Mesendoderm (in vitro differentiated cells): ENCODE data around the gene COL25A1.

Source experiments
- DNase-seq: peaks from one replicate; pipeline ENCODE4 v3.0.0; 2013
- H2AK5ac ChIP-seq: 2 replicates; pipeline ENCODE4 v1.6.1; 2013; ENCODE audit warnings: low read length, inconsistent platforms
- H2BK120ac ChIP-seq: 2 replicates; pipeline ENCODE4 v1.6.1; 2013; ENCODE audit warnings: low read depth, mild to moderate bottlenecking, low read length, moderate library complexity, mixed read lengths
- H2BK15ac ChIP-seq: replicated peaks from 2 replicates; pipeline ENCODE4 v1.6.1; 2013; ENCODE audit warnings: low read depth, mild to moderate bottlenecking, moderate library complexity
- H2BK5ac ChIP-seq: 2 replicates; pipeline ENCODE4 v1.6.1; 2013; ENCODE audit warnings: low read length, inconsistent platforms
- H3K18ac ChIP-seq: 2 replicates; pipeline ENCODE4 v1.6.1; 2013; ENCODE audit warnings: mild to moderate bottlenecking, low read length, mixed read lengths
- H3K23ac ChIP-seq: one replicate; pipeline ENCODE4 v1.6.1; 2013; ENCODE audit warnings: low read length
- H3K27ac ChIP-seq: 2 replicates; pipeline ENCODE4 v1.5.1; 2013; ENCODE audit warnings: low read depth, mild to moderate bottlenecking, inconsistent platforms, low read length, moderate library complexity
- H3K27me3 ChIP-seq: 2 replicates; pipeline ENCODE4 v1.6.1; 2013; ENCODE audit warnings: low read length, control low read depth, mild to moderate bottlenecking, inconsistent platforms; ENCODE audit not compliant: insufficient read depth, poor library complexity
- H3K36me3 ChIP-seq: 2 replicates; pipeline ENCODE4 v1.6.1; 2013; ENCODE audit warnings: low read length, inconsistent platforms; ENCODE audit not compliant: control insufficient read depth, insufficient read depth
- H3K4ac ChIP-seq: one replicate; pipeline ENCODE4 v1.6.1; 2013; ENCODE audit warnings: low read depth, mild to moderate bottlenecking, low read length, moderate library complexity
- H3K4me1 ChIP-seq: 2 replicates; pipeline ENCODE4 v1.6.1; 2013; ENCODE audit warnings: low read depth, low read length, inconsistent platforms; ENCODE audit not compliant: control insufficient read depth
- H3K4me2 ChIP-seq: 2 replicates; pipeline ENCODE4 v1.6.1; 2013; ENCODE audit warnings: low read length
- H3K4me3 ChIP-seq: 2 replicates; pipeline ENCODE4 v1.5.1; 2013; ENCODE audit warnings: mild to moderate bottlenecking, low read length
- H3K56ac ChIP-seq: one replicate; pipeline ENCODE4 v1.6.1; 2013; ENCODE audit warnings: low read length
- H3K79me1 ChIP-seq: 2 replicates; pipeline ENCODE4 v1.6.1; 2013; ENCODE audit warnings: low read length, inconsistent platforms
- H3K79me2 ChIP-seq: 2 replicates; pipeline ENCODE4 v1.6.1; 2013; ENCODE audit warnings: mild to moderate bottlenecking, low read length; ENCODE audit not compliant: control insufficient read depth, insufficient read depth
- H3K9ac ChIP-seq: 2 replicates; pipeline ENCODE4 v1.6.1; 2013; ENCODE audit warnings: low read length, inconsistent platforms
- H4K5ac ChIP-seq: one replicate; pipeline ENCODE4 v1.6.1; 2013; ENCODE audit warnings: low read length
- H4K8ac ChIP-seq: one replicate; pipeline ENCODE4 v1.6.1; 2013; ENCODE audit warnings: low read depth, mild to moderate bottlenecking, control low read depth, low read length, moderate library complexity
- WGBS: extraction: QIAGEN DNeasy Blood & Tissue Kit; methylation state at CpG from one replicate; pipeline ENCODE4 v1.1.7; 2013; ENCODE audit warnings: low lambda C conversion rate, missing lambda C conversion rate; ENCODE audit not compliant: insufficient coverage; ENCODE audit errors: extremely low coverage; 5-methylcytosine and 5-hydroxymethylcytosine counted together

The COL25A1 gene

DNA sequence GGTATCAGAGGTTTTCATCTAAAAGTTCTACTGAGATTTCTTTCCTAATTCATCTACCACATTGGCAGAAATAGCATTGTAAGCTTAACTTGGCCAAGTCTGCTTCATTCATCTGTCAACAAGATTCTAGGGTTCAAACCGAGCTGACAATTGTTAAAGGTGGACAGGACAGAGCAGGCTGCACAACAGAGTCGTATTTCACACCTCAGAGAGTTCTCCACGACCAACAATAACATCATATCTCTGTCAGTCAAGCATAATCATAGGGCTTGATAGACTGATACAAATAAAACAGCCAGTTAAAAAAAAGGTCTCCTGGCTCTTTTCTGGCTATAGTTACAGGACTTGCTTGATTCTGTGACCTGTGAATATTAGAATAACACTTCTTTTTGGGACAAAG is 259.2 kb downstream of the COL25A1 start:
- H2BK15ac ChIP-seq, result no peak overlapping the region
- no peaks in the 10 kb centered on the region for H3K79me2 ChIP-seq
- H3K4me1 ChIP-seq, result no peaks in the 10 kb centered on the region
- H3K23ac ChIP-seq, result no peak overlapping the region
- no peak overlapping the region for H3K18ac ChIP-seq
- H2BK5ac ChIP-seq, result no peak overlapping the region
- no peak for DNase-seq
- no peaks in the 10 kb centered on the region for H3K27me3 ChIP-seq
- H3K79me1 ChIP-seq, result no peaks in the 10 kb centered on the region
- no peak overlapping the region for H3K9ac ChIP-seq
- H3K4ac ChIP-seq, result no peak overlapping the region
- no peaks in the 10 kb centered on the region for H3K36me3 ChIP-seq
- H4K8ac ChIP-seq, result no peak overlapping the region
- H2BK120ac ChIP-seq, result no peak overlapping the region
- no peak overlapping the region for H3K4me3 ChIP-seq
- H3K27ac ChIP-seq, result no peak overlapping the region
- H2AK5ac ChIP-seq, result no peak overlapping the region
- no peak overlapping the region for H3K56ac ChIP-seq
- WGBS, result no CpG with 5 or more reads among the region's 3 CpGs
- no peak overlapping the region for H4K5ac ChIP-seq
- no peak overlapping the region for H3K4me2 ChIP-seq

DNA sequence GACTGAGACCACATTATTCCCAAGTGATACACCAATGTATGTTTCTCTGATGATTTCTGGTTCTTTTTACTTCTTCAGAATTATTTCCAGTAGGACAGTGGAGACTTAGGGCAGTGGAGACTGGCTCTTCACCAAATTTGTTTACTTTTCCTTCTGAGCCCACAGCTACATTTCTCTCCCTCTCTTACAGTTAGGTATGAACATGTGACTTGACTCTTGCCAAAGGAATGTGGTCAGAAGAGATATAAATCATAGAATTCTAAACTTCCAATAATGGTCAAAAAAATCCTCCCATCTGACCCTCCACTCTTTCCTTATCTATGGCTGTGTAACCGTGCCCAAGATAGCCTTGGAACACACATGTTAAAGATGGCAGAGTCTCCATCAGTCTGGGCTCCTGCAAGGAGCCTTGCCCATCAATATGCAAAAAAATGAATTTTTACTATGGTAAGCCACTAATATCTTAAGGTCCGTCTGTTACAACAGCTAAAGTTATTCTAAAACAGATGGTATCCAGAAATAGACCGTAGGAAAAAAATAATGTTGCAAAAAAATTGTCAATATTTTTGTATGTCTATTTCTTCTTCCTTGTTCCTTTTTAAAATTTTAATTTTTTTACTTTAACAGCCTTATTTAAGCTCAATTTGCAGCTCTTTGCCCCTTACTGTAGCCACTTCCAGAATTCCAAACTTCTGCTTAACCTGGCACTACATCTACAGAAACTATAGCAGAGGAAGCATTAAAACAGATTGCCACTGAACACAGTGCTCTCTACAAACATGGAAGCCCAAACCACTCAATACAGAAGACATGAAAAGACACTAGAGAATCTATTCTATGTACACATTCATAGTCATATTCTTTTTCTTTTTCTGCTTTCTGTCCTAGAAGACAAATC is 260.7 kb downstream of the COL25A1 start:
- no peak overlapping the region for H2AK5ac ChIP-seq
- H3K56ac ChIP-seq, result no peak overlapping the region
- no peak overlapping the region for H2BK5ac ChIP-seq
- H3K4me3 ChIP-seq, result no peak overlapping the region
- no peaks in the 10 kb centered on the region for H3K79me1 ChIP-seq
- H3K27ac ChIP-seq, result no peak overlapping the region
- H3K18ac ChIP-seq, result no peak overlapping the region
- no peaks in the 10 kb centered on the region for H3K36me3 ChIP-seq
- H3K23ac ChIP-seq, result no peak overlapping the region
- H3K27me3 ChIP-seq, result no peaks in the 10 kb centered on the region
- no peak overlapping the region for H3K9ac ChIP-seq
- WGBS, result no CpG with 5 or more reads among the region's 3 CpGs
- H3K4me1 ChIP-seq, result no peaks in the 10 kb centered on the region
- H3K4ac ChIP-seq, result no peak overlapping the region
- no peak overlapping the region for H3K4me2 ChIP-seq
- no peak overlapping the region for H4K8ac ChIP-seq
- DNase-seq, result no peak
- peak overlapping the region; percentile 17 for H4K5ac ChIP-seq
- no peaks in the 10 kb centered on the region for H3K79me2 ChIP-seq
- no peak overlapping the region for H2BK120ac ChIP-seq
- no peak overlapping the region for H2BK15ac ChIP-seq

DNA sequence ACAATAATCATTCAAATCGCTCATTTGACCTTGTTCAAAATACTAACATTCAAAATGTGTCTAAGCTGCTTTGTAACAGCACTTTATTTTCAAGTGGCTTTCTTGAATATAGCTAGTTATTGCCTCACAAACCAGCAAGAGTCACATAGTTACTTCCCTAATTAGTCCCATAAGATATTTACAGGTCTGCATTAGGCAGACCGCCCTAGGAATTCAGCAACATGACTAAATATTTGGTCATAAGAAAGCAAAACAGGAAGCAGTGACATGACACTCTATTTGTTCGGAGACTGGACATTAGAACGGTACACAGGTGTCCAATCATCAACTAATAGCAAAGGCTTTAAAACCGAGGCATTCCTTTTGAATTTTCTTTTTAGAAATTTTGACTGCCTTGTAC is 262.0 kb downstream of the COL25A1 start:
- Histone ChIP-seq H2BK15ac (no peak overlapping the region), H2BK5ac (no peak overlapping the region), H3K23ac (no peak overlapping the region), H4K8ac (no peak overlapping the region), H3K18ac (no peak overlapping the region), H3K4me1 (no peaks in the 10 kb centered on the region), H3K27me3 (no peaks in the 10 kb centered on the region), H2BK120ac (no peak overlapping the region), H3K4ac (no peak overlapping the region), H3K79me2 (no peaks in the 10 kb centered on the region), H2AK5ac (no peak overlapping the region), H3K4me3 (no peak overlapping the region), H3K36me3 (no peaks in the 10 kb centered on the region), H3K4me2 (no peak overlapping the region), H3K56ac (no peak overlapping the region), H3K79me1 (no peaks in the 10 kb centered on the region), H3K27ac (no peak overlapping the region), H3K9ac (no peak overlapping the region), H4K5ac (no peak overlapping the region)
- no CpG with 5 or more reads among the region's 5 CpGs for WGBS
- no peak for DNase-seq

DNA sequence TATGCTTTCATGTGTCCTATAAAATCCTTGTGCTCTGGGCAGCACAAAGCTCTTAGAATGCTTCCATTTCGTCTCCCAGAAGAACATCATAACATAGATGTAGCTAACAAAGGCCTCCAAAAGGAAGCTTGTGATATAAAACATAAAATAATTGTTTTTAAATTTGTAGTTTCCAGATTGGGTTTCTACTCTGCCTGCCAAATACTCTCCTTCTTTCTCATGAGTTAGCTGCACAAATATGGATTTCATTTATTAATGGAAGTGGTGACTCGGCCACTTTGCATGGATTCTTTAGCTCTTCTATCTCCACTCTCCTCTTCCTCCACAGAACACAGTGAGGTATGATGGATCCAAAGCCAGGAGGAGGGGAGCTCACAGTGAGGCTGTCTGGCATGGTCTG is 265.4 kb downstream of the COL25A1 start:
- H3K79me2 ChIP-seq, result no peaks in the 10 kb centered on the region
- no peak overlapping the region for H2BK5ac ChIP-seq
- H2BK15ac ChIP-seq, result no peak overlapping the region
- H3K9ac ChIP-seq, result no peak overlapping the region
- no peak overlapping the region for H2BK120ac ChIP-seq
- H3K36me3 ChIP-seq, result no peaks in the 10 kb centered on the region
- no peak overlapping the region for H3K56ac ChIP-seq
- H2AK5ac ChIP-seq, result no peak overlapping the region
- DNase-seq, result no peak
- no peak overlapping the region for H4K8ac ChIP-seq
- no peak overlapping the region for H3K18ac ChIP-seq
- H3K4me1 ChIP-seq, result no peaks in the 10 kb centered on the region
- no peak overlapping the region for H3K27ac ChIP-seq
- no CpG with 5 or more reads among the region's 2 CpGs for WGBS
- H3K23ac ChIP-seq, result no peak overlapping the region
- no peak overlapping the region for H3K4me2 ChIP-seq
- no peak overlapping the region for H3K4me3 ChIP-seq
- H3K27me3 ChIP-seq, result no peaks in the 10 kb centered on the region
- H3K79me1 ChIP-seq, result no peaks in the 10 kb centered on the region
- H3K4ac ChIP-seq, result no peak overlapping the region
- no peak overlapping the region for H4K5ac ChIP-seq

DNA sequence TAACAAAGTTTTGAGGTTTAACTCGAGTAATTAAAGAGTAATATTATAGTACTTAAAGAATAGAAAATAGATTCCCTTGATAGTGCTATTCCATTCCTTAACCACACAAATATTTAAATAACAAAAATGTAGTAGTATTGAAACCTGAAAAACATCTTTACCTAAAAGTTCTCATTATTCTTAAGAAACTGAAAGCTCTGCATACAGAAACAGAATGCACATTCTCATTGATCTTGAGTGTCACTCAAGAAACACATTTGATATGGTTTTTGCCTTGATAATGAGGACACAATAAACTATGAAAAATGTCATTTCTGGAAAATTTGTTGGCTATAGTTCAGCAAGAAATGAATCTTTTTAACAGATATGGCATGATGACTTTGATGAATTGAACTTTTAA is 268.5 kb downstream of the COL25A1 start:
- Histone ChIP-seq H3K4ac (no peak overlapping the region), H2BK5ac (no peak overlapping the region), H3K27me3 (no peaks in the 10 kb centered on the region), H2BK15ac (no peak overlapping the region), H4K8ac (no peak overlapping the region), H3K9ac (no peak overlapping the region), H3K4me3 (no peak overlapping the region), H3K4me2 (no peak overlapping the region), H3K27ac (no peak overlapping the region), H2BK120ac (no peak overlapping the region), H3K56ac (no peak overlapping the region), H3K79me2 (no peaks in the 10 kb centered on the region), H3K36me3 (no peaks in the 10 kb centered on the region), H4K5ac (no peak overlapping the region), H3K18ac (no peak overlapping the region), H3K23ac (no peak overlapping the region), H2AK5ac (no peak overlapping the region), H3K4me1 (no peaks in the 10 kb centered on the region), H3K79me1 (no peaks in the 10 kb centered on the region)
- no CpG with 5 or more reads among the region's 1 CpG for WGBS
- DNase-seq, result no peak

DNA sequence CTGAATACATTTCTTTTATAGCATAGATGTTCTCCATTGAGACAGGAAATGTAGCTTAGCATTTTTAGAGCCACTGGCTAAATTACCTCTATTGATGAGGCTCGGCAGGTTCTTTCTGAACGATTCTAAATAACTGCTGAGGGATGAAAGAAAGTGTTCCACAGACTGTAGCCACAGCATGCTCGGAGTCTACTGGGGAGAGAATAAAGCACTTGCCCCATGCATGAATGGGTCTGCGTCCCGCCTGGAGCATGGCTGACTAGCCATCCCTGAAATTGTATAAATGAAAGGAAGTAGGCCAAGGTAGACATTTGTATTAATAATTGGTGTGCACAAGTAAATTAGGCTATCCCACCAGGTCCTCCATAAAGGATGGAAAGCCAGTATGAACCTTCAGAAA is 269.8 kb downstream of the COL25A1 start:
- Histone ChIP-seq H3K36me3 (no peaks in the 10 kb centered on the region), H3K27ac (no peak overlapping the region), H4K5ac (no peak overlapping the region), H3K4me2 (no peak overlapping the region), H4K8ac (no peak overlapping the region), H3K79me1 (no peaks in the 10 kb centered on the region), H3K4me1 (no peaks in the 10 kb centered on the region), H3K4me3 (no peak overlapping the region), H3K23ac (no peak overlapping the region), H3K9ac (no peak overlapping the region), H3K18ac (no peak overlapping the region), H3K79me2 (no peaks in the 10 kb centered on the region), H3K56ac (no peak overlapping the region), H2BK5ac (no peak overlapping the region), H2BK120ac (no peak overlapping the region), H3K27me3 (no peaks in the 10 kb centered on the region), H2AK5ac (no peak overlapping the region), H3K4ac (no peak overlapping the region), H2BK15ac (no peak overlapping the region)
- no CpG with 5 or more reads among the region's 5 CpGs for WGBS
- DNase-seq, result no peak
